Upper lobe of left lung (tissue), 6 donors: ENCODE results near the gene CDKAL1. TPM values are rescaled to one million over a fixed set of nuclear protein-coding genes. Genes with fewer than 3 reads are reported as not detected.

Experiments
- ATAC-seq, 2 donors: fragments of 200-7000 bp; cut with Tn5 transposase; one replicate each; pipeline ENCODE4 v1.9.1; 2022; ENCODE audit warnings: mild to moderate bottlenecking in 2 of 2, moderate library complexity in 2 of 2; ENCODE audit not compliant: low FRiP score in 2 of 2
- DNase-seq, 2 donors: peaks; one replicate each; pipeline ENCODE4 v3.0.0-alpha.2; 2019 to 2020
- H3K27ac ChIP-seq, 4 donors: fragments of 200-600 bp; sonication (generic); one replicate each; pipeline ENCODE4 v1.5.1; 2016 to 2019
- H3K27me3 ChIP-seq, 4 donors: fragments of 200-600 bp; sonication (generic); one replicate each; pipeline ENCODE4 v1.5.1; 2017 to 2019
- H3K36me3 ChIP-seq, 4 donors: fragments of 200-600 bp; sonication (generic); one replicate each; pipeline ENCODE4 v1.5.1; 2016 to 2019
- H3K4me1 ChIP-seq, 4 donors: fragments of 200-600 bp; sonication (generic); one replicate each; pipeline ENCODE4 v1.5.1; 2018 to 2019
- H3K4me3 ChIP-seq, 4 donors: fragments of 200-600 bp; sonication (generic); one replicate each; pipeline ENCODE4 v1.5.1; 2017 to 2019; ENCODE audit warnings: mild to moderate bottlenecking in 2 of 4, moderate library complexity in 1 of 4
- H3K9me3 ChIP-seq, 4 donors: fragments of 200-600 bp; sonication (generic); one replicate each; pipeline ENCODE4 v1.5.1; 2018 to 2019
- CTCF ChIP-seq, 6 experiments: fragments of 450-650 bp in 4 of 6; fragments of 200-600 bp in 2 of 6; sonication (generic) in 2 of 6; IDR thresholded peaks; one replicate each; pipeline ENCODE4 v1.5.1; 2016 to 2019; ENCODE audit warnings: antibody characterized with exemption in 6 of 6
- EP300 ChIP-seq, 4 donors: sonication (generic); formaldehyde crosslinking; IDR thresholded peaks; one replicate each; pipeline ENCODE4 v1.5.1; 2017; ENCODE audit warnings: antibody characterized with exemption in 4 of 4, control low read depth in 2 of 4
- POLR2A ChIP-seq, 4 donors: fragments of 450-650 bp; IDR thresholded peaks; one replicate each; pipeline ENCODE4 v1.5.1; 2016 to 2017; ENCODE audit warnings: antibody characterized with exemption in 4 of 4, mild to moderate bottlenecking in 2 of 4
- POLR2AphosphoS5 ChIP-seq, 2 donors: sonication (generic); formaldehyde crosslinking; IDR thresholded peaks; one replicate each; pipeline ENCODE4 v1.5.1; 2017; ENCODE audit warnings: antibody characterized with exemption in 2 of 2
- WGBS, 2 donors: methylation state at CpG; one replicate each; pipeline ENCODE4 v1.1.5; 2017 to 2018; 5-methylcytosine and 5-hydroxymethylcytosine counted together
- total RNA-seq, 6 donors: library from RNA; depleted of rRNA in 4 of 6; stranded (reverse); fragments of >200 nt in 4 of 6; gene quantifications; one replicate each; pipeline versions ENCODE4 v1.1.0 to v1.2.1, GENCODE V29; 2016 to 2021
- donor health status: DM: no; HTN: no; CAD: no; lungs with moderate emphysema.
- donor health status: DM: no; HTN: yes; CAD: no; lungs with severe emphysema.

CDKAL1 gene
- total RNA-seq, 6 donors from 2014 or later, result 9.4 to 22.6 (median 13.8) TPM

DNA sequence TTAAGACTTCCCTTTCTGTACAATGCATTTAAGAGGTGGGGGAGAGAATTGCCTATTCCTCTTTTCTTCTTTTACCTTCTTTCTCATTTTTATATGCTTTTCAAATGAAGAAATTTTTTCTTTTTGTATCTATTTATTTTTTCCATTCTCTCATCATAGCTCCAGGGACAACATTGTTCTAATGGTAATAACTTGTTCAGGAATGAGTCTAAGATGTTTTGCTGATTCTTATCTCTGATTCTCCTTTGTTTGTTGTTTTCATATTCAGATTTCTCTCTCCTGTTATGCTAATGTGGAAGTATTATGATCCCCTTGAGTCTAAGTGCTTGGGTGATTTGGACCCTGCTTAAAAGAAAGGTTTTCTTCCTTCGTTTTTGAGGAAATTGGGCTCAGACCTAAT lies 451.6 kb downstream of the CDKAL1 start:
- Histone ChIP-seq H3K9me3 (peaks cover 0 to 14% (median 11%) of the 10 kb centered on the region in 4 donors), H3K27me3 (no peaks in the 10 kb centered on the region), H3K4me3 (no peak overlapping the region), H3K27ac (no peak overlapping the region), H3K36me3 (no peaks in the 10 kb centered on the region), H3K4me1 (no peaks in the 10 kb centered on the region)
- ATAC-seq, result no peak
- no peak for TF ChIP-seq CTCF (IDR thresholded peaks at IDR 0.05)
- no peak for TF ChIP-seq EP300 (IDR thresholded peaks at IDR 0.05)
- no peak for TF ChIP-seq POLR2A (IDR thresholded peaks at IDR 0.05)
- TF ChIP-seq POLR2AphosphoS5 (IDR thresholded peaks at IDR 0.05), result no peak
- WGBS, 2 donors, result 96 to 98% methylated on average over 1 of the region's 1 CpG
- DNase-seq, result no peak

GRCh38 chr6:20991910-20992309 lies 457.7 kb downstream of the CDKAL1 start:
- peaks cover 0 to 8% (median 2%) of the 10 kb centered on the region in 4 donors for H3K4me1 ChIP-seq
- H3K36me3 ChIP-seq, result no peaks in the 10 kb centered on the region
- H3K27me3 ChIP-seq, result no peaks in the 10 kb centered on the region
- TF ChIP-seq CTCF (IDR thresholded peaks at IDR 0.05) (no peak), POLR2AphosphoS5 (IDR thresholded peaks at IDR 0.05) (no peak), EP300 (IDR thresholded peaks at IDR 0.05) (no peak), POLR2A (IDR thresholded peaks at IDR 0.05) (no peak)
- no peak for DNase-seq
- no peak overlapping the region for H3K27ac ChIP-seq
- peaks cover 0 to 4% (median 0%) of the 10 kb centered on the region in 4 donors for H3K9me3 ChIP-seq
- ATAC-seq, result no peak
- 77 to 88% methylated on average over 2 of the region's 2 CpGs for WGBS, 2 donors
- no peak overlapping the region for H3K4me3 ChIP-seq

DNA sequence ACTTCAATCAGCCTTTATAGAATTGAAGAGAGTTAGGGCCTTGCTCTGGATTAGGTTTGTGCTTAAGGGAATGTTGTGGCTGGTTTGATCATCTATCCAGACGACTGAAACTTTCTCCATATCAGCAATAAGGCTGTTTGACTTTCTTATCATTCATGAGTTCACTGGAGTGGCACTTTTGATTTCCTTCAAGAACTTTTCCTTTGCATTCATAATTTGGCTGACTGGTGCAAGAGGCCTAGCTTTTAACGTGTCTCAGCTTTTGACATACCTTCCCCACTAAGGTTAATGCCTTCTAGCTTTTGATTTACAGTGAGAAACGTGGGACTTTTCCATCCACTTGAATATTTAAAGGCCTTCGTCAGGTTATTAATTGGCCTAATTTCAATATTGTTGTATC lies 461.8 kb downstream of the CDKAL1 start:
- ATAC-seq (no peak), DNase-seq (no peak)
- no peaks in the 10 kb centered on the region for H3K27me3 ChIP-seq
- H3K36me3 ChIP-seq, result no peaks in the 10 kb centered on the region
- no peak overlapping the region for H3K4me3 ChIP-seq
- TF ChIP-seq CTCF (IDR thresholded peaks at IDR 0.05) (no peak), EP300 (IDR thresholded peaks at IDR 0.05) (no peak), POLR2A (IDR thresholded peaks at IDR 0.05) (no peak), POLR2AphosphoS5 (IDR thresholded peaks at IDR 0.05) (no peak)
- peaks cover 0 to 9% (median 2%) of the 10 kb centered on the region in 4 donors for H3K4me1 ChIP-seq
- peaks cover 0 to 4% (median 0%) of the 10 kb centered on the region in 4 donors for H3K9me3 ChIP-seq
- WGBS, 2 donors, result 77 to 84% methylated on average over 4 of the region's 4 CpGs
- H3K27ac ChIP-seq, result no peak overlapping the region

- Histone ChIP-seq H3K27me3 (no peaks in the 10 kb centered on the region), H3K27ac (no peak overlapping the region), H3K4me3 (no peak overlapping the region), H3K36me3 (no peaks in the 10 kb centered on the region), H3K4me1 (peaks cover 0 to 9% (median 2%) of the 10 kb centered on the region in 4 donors), H3K9me3 (peaks cover 0 to 4% (median 0%) of the 10 kb centered on the region in 4 donors)
- TF ChIP-seq CTCF (IDR thresholded peaks at IDR 0.05), result no peak
- TF ChIP-seq EP300 (IDR thresholded peaks at IDR 0.05), result no peak
- no peak for TF ChIP-seq POLR2A (IDR thresholded peaks at IDR 0.05)
- TF ChIP-seq POLR2AphosphoS5 (IDR thresholded peaks at IDR 0.05), result no peak
- no peak for DNase-seq
- WGBS, 2 donors, result 40 to 54% methylated on average over 3 of the region's 3 CpGs
- no peak for ATAC-seq
Observed at GRCh38 chr6:20997143-20997769, 463.0 kb downstream of the CDKAL1 start.

- peaks cover 0 to 4% (median 0%) of the 10 kb centered on the region in 4 donors for H3K9me3 ChIP-seq
- 80 to 81% methylated on average over 3 of the region's 3 CpGs for WGBS, 2 donors
- H3K36me3 ChIP-seq, result no peaks in the 10 kb centered on the region
- no peak overlapping the region for H3K27ac ChIP-seq
- no peak for TF ChIP-seq POLR2A (IDR thresholded peaks at IDR 0.05)
- ATAC-seq (no peak), DNase-seq (no peak)
- H3K4me1 ChIP-seq, result peaks cover 0 to 9% (median 2%) of the 10 kb centered on the region in 4 donors
- no peak overlapping the region for H3K4me3 ChIP-seq
- no peaks in the 10 kb centered on the region for H3K27me3 ChIP-seq
Observed at GRCh38 chr6:20997770-20998147, 463.5 kb downstream of the CDKAL1 start.
